ENCODE measurements around the gene VPREB3. TPM values are rescaled to one million over a fixed set of nuclear protein-coding genes. Genes with fewer than 3 reads are reported as not detected.
A peak's percentile ranks its signal among the peaks of the same experiment; 100 is the strongest.

VPREB3 gene
- polyA plus RNA-seq, 2 of the 4 experiments (the other 2 are of a cell fraction): 0.41 to 0.52 TPM

DNA sequence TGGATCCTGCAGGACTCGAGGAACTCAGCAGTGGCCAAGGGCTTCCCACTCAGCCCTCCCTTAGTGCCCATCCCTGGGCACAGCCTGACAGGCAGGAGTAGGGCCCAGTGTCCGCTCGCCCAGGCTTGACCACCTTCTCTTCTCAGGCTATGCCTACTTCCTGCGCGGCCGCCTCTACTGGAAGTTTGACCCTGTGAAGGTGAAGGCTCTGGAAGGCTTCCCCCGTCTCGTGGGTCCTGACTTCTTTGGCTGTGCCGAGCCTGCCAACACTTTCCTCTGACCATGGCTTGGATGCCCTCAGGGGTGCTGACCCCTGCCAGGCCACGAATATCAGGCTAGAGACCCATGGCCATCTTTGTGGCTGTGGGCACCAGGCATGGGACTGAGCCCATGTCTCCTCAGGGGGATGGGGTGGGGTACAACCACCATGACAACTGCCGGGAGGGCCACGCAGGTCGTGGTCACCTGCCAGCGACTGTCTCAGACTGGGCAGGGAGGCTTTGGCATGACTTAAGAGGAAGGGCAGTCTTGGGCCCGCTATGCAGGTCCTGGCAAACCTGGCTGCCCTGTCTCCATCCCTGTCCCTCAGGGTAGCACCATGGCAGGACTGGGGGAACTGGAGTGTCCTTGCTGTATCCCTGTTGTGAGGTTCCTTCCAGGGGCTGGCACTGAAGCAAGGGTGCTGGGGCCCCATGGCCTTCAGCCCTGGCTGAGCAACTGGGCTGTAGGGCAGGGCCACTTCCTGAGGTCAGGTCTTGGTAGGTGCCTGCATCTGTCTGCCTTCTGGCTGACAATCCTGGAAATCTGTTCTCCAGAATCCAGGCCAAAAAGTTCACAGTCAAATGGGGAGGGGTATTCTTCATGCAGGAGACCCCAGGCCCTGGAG is 29.3 kb upstream of the VPREB3 start:
- WGBS (ENCODE audit: missing lambda C conversion rate): 61% methylated on average over 5 of the region's 15 CpGs
- no peaks in the 10 kb centered on the region for H3K9me3 ChIP-seq
- ChIA-PET POLR2A (no interaction called here), CTCF (no interaction called here)
- H3K4me1 ChIP-seq: peaks cover 39% of the 10 kb centered on the region
- H3K4me2 ChIP-seq: peak overlapping the region; percentile 43
- no peak for FAIRE-seq
- H3K27ac ChIP-seq: peak overlapping the region in 1 of 2 experiments; percentile 66; a peak in 3 of 6 replicates
- no peak for ATAC-seq
- no peak for DNase-seq (ENCODE audit: low read depth in 1 of 2, low spot score in 1 of 2)
- no peak for TF ChIP-seq BHLHE40 (IDR thresholded peaks at IDR 0.05; ENCODE audit: low read depth, low read length)
- TF ChIP-seq NFE2L2 (conservative IDR thresholded peaks at IDR 0.05; ENCODE audit: low read length): no peak
- TF ChIP-seq, protein P1, sequence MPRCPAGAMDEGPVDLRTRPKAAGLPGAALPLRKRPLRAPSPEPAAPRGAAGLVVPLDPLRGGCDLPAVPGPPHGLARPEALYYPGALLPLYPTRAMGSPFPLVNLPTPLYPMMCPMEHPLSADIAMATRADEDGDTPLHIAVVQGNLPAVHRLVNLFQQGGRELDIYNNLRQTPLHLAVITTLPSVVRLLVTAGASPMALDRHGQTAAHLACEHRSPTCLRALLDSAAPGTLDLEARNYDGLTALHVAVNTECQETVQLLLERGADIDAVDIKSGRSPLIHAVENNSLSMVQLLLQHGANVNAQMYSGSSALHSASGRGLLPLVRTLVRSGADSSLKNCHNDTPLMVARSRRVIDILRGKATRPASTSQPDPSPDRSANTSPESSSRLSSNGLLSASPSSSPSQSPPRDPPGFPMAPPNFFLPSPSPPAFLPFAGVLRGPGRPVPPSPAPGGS (IDR thresholded peaks at IDR 0.05): no peak
- TF ChIP-seq FOXS1 (CRISPR knock-in tag; IDR thresholded peaks at IDR 0.05): no peak
- TF ChIP-seq KDM5A (IDR thresholded peaks at IDR 0.05): no peak
- no peak for TF ChIP-seq EHF (CRISPR knock-in tag; IDR thresholded peaks at IDR 0.05)
- TF ChIP-seq ZNF302 (CRISPR knock-in tag; IDR thresholded peaks at IDR 0.05): no peak
- TF ChIP-seq, protein P2, sequence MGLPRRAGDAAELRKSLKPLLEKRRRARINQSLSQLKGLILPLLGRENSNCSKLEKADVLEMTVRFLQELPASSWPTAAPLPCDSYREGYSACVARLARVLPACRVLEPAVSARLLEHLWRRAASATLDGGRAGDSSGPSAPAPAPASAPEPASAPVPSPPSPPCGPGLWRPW (IDR thresholded peaks at IDR 0.05): no peak
- TF ChIP-seq, protein P3, sequence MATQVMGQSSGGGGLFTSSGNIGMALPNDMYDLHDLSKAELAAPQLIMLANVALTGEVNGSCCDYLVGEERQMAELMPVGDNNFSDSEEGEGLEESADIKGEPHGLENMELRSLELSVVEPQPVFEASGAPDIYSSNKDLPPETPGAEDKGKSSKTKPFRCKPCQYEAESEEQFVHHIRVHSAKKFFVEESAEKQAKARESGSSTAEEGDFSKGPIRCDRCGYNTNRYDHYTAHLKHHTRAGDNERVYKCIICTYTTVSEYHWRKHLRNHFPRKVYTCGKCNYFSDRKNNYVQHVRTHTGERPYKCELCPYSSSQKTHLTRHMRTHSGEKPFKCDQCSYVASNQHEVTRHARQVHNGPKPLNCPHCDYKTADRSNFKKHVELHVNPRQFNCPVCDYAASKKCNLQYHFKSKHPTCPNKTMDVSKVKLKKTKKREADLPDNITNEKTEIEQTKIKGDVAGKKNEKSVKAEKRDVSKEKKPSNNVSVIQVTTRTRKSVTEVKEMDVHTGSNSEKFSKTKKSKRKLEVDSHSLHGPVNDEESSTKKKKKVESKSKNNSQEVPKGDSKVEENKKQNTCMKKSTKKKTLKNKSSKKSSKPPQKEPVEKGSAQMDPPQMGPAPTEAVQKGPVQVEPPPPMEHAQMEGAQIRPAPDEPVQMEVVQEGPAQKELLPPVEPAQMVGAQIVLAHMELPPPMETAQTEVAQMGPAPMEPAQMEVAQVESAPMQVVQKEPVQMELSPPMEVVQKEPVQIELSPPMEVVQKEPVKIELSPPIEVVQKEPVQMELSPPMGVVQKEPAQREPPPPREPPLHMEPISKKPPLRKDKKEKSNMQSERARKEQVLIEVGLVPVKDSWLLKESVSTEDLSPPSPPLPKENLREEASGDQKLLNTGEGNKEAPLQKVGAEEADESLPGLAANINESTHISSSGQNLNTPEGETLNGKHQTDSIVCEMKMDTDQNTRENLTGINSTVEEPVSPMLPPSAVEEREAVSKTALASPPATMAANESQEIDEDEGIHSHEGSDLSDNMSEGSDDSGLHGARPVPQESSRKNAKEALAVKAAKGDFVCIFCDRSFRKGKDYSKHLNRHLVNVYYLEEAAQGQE (IDR thresholded peaks at IDR 0.05): no peak
- TF ChIP-seq RNF2 (IDR thresholded peaks at IDR 0.05; ENCODE audit: borderline replicate concordance, low read depth): no peak
- no peak overlapping the region for H3K4me3 ChIP-seq

DNA sequence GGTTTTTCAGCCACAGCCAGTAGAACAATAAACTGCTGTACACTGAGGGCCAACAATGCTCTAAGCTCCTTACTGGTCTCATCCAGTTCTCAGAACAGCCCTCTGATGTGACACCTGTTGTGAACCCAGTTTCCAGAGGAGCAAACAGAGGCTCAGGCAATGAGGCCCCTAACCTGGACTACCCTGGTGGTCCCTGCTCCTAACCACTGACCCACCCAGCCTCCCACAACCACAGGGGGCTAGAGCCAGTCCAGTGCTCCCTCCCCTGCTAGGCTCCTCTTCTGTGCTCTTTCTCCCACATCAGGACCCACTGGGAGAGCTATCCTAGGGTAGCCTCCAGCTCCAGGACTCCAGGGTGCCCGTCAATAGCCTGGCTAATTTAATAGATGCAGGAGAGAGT is 28.5 kb upstream of the VPREB3 start:
- peak overlapping the region in 1 of 2 experiments; percentile 66; a peak in 1 of 6 replicates for H3K27ac ChIP-seq
- CTCF ChIA-PET: no interaction called here

More for the DNA sequence above, 28.5 kb upstream of the VPREB3 start:
- Histone ChIP-seq H3K4me3 (no peak overlapping the region), H3K9me3 (no peaks in the 10 kb centered on the region), H3K4me2 (no peak overlapping the region), H3K4me1 (peaks cover 31% of the 10 kb centered on the region)
- no CpG with 5 or more reads among the region's 1 CpG for WGBS (ENCODE audit: missing lambda C conversion rate)
- FAIRE-seq (no peak), DNase-seq (ENCODE audit: low read depth in 1 of 2, low spot score in 1 of 2) (no peak), ATAC-seq (no peak)
- TF ChIP-seq NR3C1 (IDR thresholded peaks at IDR 0.05) (no peak), CBX2 (IDR thresholded peaks at IDR 0.05; ENCODE audit: borderline replicate concordance, low read depth) (no peak), HDAC2 (IDR thresholded peaks at IDR 0.05) (no peak)
- TF ChIP-seq, protein P4, sequence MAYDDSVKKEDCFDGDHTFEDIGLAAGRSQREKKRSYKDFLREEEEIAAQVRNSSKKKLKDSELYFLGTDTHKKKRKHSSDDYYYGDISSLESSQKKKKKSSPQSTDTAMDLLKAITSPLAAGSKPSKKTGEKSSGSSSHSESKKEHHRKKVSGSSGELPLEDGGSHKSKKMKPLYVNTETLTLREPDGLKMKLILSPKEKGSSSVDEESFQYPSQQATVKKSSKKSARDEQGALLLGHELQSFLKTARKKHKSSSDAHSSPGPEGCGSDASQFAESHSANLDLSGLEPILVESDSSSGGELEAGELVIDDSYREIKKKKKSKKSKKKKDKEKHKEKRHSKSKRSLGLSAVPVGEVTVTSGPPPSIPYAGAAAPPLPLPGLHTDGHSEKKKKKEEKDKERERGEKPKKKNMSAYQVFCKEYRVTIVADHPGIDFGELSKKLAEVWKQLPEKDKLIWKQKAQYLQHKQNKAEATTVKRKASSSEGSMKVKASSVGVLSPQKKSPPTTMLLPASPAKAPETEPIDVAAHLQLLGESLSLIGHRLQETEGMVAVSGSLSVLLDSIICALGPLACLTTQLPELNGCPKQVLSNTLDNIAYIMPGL (CRISPR knock-in tag; IDR thresholded peaks at IDR 0.05; ENCODE audit: borderline replicate concordance): no peak
- TF ChIP-seq, protein P5, sequence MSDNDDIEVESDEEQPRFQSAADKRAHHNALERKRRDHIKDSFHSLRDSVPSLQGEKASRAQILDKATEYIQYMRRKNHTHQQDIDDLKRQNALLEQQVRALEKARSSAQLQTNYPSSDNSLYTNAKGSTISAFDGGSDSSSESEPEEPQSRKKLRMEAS (IDR thresholded peaks at IDR 0.05): no peak
- TF ChIP-seq, protein P6, sequence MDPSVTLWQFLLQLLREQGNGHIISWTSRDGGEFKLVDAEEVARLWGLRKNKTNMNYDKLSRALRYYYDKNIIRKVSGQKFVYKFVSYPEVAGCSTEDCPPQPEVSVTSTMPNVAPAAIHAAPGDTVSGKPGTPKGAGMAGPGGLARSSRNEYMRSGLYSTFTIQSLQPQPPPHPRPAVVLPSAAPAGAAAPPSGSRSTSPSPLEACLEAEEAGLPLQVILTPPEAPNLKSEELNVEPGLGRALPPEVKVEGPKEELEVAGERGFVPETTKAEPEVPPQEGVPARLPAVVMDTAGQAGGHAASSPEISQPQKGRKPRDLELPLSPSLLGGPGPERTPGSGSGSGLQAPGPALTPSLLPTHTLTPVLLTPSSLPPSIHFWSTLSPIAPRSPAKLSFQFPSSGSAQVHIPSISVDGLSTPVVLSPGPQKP (IDR thresholded peaks at IDR 0.05; ENCODE audit: low read depth, low read length): no peak
- POLR2A ChIA-PET: no interaction called here
